ENCODE measurements around the gene SETD2. TPM values are rescaled to one million over a fixed set of nuclear protein-coding genes. Genes with fewer than 3 reads are reported as not detected.

Gene SETD2
- total and polyA plus RNA-seq, 2 of the 8 experiments (the other 6 are each of a cell fraction or from before 2014, with no cell fraction given): 15.7 to 46.3 TPM

GRCh38 chr3:47022641-47023071, 141.3 kb downstream of the SETD2 start (continued):
- TF ChIP-seq, protein P1, sequence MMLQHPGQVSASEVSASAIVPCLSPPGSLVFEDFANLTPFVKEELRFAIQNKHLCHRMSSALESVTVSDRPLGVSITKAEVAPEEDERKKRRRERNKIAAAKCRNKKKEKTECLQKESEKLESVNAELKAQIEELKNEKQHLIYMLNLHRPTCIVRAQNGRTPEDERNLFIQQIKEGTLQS (IDR thresholded peaks at IDR 0.05; ENCODE audit: insufficient read depth, low read depth, low read length): no peak

Data from H1 (cell line).